Anterior cingulate cortex (tissue), 58 donors: ENCODE measurements around the gene CNTROB.

Source experiments
- DNase-seq, 58 donors: peaks; one replicate each; lab custom pipeline; 2025; lab: John Stamatoyannopoulos, UW

Gene CNTROB, protein sequence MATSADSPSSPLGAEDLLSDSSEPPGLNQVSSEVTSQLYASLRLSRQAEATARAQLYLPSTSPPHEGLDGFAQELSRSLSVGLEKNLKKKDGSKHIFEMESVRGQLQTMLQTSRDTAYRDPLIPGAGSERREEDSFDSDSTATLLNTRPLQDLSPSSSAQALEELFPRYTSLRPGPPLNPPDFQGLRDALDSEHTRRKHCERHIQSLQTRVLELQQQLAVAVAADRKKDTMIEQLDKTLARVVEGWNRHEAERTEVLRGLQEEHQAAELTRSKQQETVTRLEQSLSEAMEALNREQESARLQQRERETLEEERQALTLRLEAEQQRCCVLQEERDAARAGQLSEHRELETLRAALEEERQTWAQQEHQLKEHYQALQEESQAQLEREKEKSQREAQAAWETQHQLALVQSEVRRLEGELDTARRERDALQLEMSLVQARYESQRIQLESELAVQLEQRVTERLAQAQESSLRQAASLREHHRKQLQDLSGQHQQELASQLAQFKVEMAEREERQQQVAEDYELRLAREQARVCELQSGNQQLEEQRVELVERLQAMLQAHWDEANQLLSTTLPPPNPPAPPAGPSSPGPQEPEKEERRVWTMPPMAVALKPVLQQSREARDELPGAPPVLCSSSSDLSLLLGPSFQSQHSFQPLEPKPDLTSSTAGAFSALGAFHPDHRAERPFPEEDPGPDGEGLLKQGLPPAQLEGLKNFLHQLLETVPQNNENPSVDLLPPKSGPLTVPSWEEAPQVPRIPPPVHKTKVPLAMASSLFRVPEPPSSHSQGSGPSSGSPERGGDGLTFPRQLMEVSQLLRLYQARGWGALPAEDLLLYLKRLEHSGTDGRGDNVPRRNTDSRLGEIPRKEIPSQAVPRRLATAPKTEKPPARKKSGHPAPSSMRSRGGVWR

DNA sequence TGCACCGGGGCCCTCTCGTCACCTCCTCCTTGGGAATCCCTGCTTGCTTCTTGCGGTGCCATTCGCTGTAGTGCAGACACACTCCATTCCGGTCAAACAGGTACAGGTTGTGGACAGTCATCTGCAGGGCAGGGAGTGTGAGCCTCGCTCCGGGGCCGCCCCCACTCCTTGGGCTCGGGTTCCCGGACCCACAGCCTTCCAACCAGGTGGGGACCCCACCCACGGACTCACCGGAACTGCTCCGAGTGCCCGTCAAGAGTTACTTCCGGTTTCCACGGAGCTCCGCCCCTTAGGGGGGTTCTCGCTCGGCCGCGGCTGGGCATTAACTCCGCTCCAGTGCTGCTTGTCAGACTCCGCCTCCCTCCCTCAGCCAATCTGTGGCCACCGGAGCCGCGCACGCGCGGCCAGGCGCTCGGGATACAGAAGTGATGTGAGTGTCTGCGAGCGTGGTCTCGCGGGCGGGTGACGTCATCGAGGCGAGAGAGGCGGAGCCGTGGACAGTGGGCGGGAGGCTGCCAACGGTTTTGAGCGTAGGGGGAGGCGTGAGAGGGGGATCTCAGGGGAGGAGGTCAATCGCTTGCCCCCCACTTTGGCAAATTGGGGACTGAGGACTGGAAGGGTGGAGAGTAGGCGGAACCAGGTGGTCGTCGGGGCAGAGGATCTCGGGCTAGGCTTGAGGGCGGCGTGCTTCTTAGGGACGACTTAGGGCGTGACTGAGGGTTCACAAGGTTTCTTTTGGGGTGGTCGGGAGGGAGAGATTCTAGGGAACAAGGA is at the start of gene CNTROB, which contains the start of gene TRAPPC1:
Gene CNTROB, plus strand, starts transcription at position 498 of the 774 bp plus-strand sequence. CDS start 874 bp downstream, outside the sequence.
Gene TRAPPC1, minus strand, starts transcription at position 238 of the 774 bp plus-strand sequence. Its CDS starts 117 bp downstream, at position 121.
- DNase-seq, result peak; percentile 96 to 100 (median 100)

- no peak for DNase-seq
Measured at GRCh38 chr17:7882629-7883028, 49.4 kb upstream of the CNTROB start.

DNA sequence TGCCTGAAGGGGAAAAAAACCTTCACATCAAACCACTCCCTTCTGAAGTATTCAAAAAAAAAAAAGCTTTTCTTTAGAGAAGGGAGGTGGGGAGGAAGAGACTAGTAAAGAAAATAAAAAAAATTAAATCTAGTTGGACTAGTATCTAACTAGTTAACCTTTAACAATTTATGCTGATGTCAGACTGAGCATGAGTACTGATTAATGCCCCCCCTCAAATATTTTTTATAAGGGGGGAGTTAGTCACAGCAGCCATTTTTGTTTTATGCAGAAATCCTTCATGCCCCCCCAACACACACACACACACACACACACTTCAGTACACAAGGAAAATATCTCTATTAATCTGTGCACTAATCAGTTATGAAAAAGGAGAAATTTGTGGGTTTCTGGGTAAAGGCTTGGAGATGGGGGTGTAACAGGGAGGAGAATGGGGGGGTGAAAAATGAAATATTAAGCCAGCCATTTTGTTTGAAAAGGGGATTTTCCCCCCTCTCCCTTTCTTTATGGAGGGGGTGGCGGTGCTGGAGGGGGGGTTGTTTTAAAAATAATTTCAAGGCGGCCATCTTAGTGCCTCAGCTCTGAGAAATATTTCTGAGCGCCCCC is 48.1 kb upstream of the CNTROB start:
- DNase-seq, result no peak

GRCh38 chr17:7884581-7885366 is 47.2 kb upstream of the CNTROB start:
- no peak for DNase-seq

DNA sequence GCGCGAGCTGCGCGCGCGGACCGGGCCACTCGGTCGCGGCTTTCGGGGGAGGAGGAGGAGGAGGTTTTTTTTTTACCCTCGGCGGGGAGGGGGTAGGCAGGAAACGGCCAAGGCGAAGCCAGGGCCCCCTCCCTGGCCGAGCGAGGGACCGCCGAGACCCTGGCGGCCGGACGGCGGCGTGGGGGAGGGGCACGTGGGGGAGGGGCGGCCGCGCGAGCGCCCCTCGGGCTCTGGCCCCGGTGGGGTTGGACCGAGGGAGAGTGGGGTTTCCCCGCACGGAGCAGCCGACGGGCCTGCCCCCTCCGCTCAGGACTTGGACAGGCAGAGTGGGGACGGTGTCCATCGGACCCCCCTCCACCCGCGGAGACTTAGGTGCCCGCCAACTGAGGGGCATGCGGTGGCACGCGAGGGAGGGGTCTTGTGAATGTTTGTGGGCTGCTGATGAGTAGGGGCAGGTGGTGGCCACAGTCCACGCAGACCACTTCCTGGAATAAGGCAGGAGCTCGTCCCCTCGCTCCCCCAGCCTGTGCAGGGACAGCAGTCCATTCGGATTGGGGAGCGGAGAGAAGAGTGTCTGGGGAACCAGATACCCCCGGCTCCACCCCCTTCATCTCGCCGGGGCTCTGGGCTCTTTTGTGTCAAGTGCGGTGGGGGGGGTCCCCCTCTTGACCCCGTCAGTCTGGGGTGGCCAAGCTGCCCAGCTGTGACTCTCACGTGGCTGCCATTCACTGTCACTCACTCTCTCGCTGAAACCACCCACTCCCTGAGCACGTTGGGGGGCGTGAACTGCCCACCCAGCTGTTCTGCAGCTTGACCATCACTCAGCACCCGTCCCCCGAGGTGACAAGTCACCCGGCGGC is 46.4 kb upstream of the CNTROB start:
- DNase-seq, result peak in 8 of 58 donors; percentile 19 to 79 (median 33)

GRCh38 chr17:7886227-7887037 is 45.6 kb upstream of the CNTROB start:
- peak in 6 of 58 donors; percentile 18 to 52 (median 31) for DNase-seq

- DNase-seq, result no peak
Measured at GRCh38 chr17:7887038-7887481, 44.9 kb upstream of the CNTROB start.

DNA sequence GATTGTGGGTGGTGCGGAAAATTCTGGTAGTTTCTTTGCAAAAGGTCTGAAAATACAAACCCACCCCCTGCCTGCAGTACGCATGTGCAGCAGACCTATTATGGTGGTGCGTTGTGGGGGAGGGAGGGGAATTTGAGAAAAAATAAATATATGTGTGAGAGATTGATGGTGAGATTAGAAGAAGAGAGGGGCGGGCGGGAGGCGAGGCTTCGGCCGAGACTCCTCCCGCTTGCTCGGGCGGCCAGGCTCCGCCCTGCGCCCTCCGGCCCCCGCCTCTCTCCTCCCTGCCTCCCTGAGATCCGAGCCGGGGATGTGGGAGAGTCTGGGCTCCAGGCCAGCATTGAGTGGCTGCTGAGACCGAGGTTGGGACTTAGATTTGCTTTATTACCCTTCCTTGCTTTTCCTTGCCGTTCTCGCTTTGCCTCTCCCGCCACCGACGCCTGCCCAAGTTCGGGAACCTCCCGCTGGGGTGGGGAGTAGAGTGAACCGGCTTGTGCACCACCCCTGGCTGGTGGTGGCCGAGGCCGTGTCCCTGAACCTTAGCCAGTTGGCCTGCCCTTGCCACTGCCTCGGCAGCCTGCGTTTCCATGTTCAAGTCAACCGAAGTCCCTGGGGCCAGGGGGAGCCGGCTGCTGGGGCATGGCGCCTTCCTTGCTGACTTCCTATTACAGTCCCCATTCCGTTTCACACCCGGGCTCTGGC is 44.4 kb upstream of the CNTROB start:
- peak; percentile 46 to 95 (median 86) for DNase-seq

DNA sequence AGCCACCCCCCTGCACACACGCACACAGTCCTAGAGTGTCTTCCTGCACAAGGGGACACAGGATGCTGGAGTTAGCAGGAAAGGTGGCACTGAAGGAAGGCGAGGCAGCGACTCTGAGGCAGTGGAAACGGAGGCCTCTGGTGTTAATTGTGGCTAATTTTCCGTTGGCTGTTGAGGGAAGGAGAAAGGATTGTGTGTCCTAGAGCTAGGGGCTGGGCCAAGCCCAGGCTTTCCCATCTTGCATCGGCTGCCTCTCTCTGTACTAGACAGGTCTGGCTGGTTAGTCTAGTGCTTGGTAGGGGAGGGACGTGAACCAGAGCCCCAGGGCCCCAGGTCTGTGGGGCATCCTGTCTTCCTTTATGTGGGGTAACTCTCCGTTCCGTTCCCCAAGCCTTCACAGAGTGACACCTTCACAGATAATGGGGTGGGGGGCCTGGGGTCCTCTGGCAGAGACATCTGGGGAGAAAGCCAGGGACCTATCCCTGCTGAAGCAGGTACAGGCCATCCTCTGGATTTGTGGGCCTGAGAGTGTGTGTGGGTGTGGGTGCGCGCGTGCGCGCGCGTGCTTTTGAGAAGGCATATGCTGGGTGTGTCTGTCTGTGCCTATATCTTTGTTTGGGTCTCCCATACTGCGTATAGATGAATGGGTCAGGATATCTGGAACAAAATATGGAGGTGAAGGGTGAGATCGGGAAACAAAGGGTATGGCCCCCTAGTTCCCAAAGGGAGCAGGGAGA is 43.7 kb upstream of the CNTROB start, which contains the start of gene CHD3:
Gene CHD3, plus strand, starts transcription at position 606 of the 737 bp plus-strand sequence. CDS start 212 bp downstream, outside the sequence.
- peak in 7 of 58 donors; percentile 10 to 69 (median 23) for DNase-seq

DNA sequence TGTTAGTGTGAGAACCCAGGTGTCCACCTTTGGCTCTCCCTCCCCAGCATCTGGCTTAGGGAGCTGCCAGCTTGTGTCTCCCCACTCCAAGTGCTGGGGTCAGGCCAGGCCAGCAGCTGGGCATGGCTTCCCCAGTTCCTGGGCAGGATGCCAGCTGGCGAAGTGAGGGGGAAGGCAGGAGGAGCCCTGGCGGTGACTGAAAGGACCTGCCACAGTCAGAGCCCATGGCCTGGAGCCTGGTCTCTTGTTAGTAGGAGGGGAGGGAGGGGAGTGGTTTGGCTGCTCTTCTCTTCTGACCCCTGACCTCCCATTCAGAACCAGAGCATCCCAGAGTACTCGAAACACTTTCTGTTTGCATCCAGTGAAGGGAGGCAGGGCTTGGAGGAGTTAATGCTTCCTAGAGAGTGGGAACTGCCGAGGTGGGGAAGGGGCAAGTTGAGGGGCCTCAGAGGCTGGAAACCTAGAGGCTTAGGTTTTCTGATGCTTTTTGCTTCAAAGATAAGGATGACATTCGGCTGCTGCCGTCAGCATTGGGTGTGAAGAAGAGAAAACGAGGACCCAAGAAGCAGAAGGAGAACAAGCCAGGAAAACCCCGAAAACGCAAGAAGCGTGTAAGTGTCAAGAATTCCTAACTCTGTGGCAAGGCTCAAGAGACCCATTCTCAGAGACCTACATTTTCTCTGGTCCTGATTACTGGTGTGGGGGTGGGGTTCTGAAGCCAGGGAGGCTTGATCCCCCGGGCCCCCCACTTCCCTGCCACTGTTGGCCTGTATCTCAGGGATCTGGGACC is 42.6 kb upstream of the CNTROB start:
- peak; percentile 45 to 98 (median 94) for DNase-seq

- DNase-seq, result no peak
Measured at GRCh38 chr17:7893187-7893880, 38.7 kb upstream of the CNTROB start.

GRCh38 chr17:7894226-7894625 is 37.8 kb upstream of the CNTROB start:
- no peak for DNase-seq

DNA sequence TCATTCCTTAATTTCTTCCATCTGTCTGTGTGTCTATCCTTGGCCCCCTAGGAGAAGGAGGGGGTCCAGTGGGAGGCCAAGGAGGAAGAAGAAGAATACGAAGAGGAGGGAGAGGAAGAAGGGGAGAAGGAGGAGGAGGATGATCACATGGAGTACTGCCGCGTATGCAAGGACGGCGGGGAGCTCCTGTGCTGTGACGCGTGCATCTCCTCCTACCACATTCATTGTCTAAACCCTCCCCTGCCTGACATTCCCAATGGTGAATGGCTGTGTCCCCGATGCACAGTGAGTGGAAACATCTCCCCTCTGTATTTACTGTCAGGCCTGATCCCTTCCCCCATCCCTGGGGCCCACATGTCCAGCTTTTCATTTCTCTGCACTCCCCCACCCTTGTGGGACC is 37.1 kb upstream of the CNTROB start:
- DNase-seq, result no peak

DNA sequence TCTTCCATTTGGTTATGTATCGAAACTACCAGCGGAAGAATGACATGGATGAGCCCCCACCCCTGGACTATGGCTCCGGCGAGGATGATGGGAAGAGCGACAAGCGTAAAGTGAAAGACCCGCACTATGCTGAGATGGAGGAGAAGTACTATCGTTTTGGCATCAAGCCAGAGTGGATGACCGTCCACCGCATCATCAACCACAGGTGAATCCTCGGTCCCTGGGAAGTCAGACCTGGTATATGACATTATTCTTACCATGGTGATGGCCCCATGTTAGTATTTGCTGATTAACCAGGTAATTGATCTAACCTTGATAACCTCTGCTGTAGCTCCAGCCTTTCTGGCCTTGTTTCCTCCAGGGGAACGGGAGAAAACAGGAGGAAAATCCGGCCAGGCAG is 34.9 kb upstream of the CNTROB start:
- no peak for DNase-seq
